GM13976 (cell line): ENCODE results near the gene SCAPER.
"Not testable (repeated sequence)": the region's sequence is repeated elsewhere in the genome, so short reads cannot be mapped to it uniquely, and the experiment has no call there.

Source experiments
- DNase-seq: peaks from one replicate; pipeline ENCODE4 v3.0.0; 2012; ENCODE audit warnings: low spot score
- in situ Hi-C: fragments of 300-500 bp; cut with MboI; formaldehyde crosslinking; loops from one replicate; pipeline ENCODE4 v1.12.0; 2022; ENCODE audit warnings: low sequenced_read_pairs, mixed read lengths, inconsistent platforms; ENCODE audit not compliant: unreplicated experiment
- TF ChIP-seq, protein P1 (sequence below): IDR thresholded peaks from 2 replicates; pipeline ENCODE4 v1.5.1; 2012; ENCODE audit warnings: borderline replicate concordance, mild to moderate bottlenecking; ENCODE audit not compliant: insufficient read depth; ENCODE audit errors: extremely low read depth, missing control alignments, control extremely low read depth

Gene SCAPER

DNA sequence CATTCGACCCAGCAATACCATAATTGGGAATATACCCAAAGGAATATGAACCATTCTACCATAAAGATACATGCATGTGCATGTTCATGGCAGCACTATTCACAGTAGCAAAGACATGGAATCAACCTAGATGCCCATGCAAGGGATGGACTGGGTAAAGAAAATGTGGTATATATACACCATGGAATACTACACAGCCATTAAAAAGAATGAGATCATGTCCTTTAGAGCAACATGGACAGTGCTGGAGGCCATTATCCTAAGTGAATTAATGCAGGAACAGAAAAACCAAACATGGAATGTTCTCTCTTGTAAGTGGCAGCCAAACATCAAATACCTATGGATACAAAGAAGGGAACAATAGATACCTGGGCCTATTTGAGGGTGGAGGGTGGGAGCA, 601.2 kb downstream of the SCAPER start:
- TF ChIP-seq, protein P1, sequence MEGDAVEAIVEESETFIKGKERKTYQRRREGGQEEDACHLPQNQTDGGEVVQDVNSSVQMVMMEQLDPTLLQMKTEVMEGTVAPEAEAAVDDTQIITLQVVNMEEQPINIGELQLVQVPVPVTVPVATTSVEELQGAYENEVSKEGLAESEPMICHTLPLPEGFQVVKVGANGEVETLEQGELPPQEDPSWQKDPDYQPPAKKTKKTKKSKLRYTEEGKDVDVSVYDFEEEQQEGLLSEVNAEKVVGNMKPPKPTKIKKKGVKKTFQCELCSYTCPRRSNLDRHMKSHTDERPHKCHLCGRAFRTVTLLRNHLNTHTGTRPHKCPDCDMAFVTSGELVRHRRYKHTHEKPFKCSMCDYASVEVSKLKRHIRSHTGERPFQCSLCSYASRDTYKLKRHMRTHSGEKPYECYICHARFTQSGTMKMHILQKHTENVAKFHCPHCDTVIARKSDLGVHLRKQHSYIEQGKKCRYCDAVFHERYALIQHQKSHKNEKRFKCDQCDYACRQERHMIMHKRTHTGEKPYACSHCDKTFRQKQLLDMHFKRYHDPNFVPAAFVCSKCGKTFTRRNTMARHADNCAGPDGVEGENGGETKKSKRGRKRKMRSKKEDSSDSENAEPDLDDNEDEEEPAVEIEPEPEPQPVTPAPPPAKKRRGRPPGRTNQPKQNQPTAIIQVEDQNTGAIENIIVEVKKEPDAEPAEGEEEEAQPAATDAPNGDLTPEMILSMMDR, result no peak
- DNase-seq, result no peak
- in situ Hi-C loops, result no loop called here

DNA sequence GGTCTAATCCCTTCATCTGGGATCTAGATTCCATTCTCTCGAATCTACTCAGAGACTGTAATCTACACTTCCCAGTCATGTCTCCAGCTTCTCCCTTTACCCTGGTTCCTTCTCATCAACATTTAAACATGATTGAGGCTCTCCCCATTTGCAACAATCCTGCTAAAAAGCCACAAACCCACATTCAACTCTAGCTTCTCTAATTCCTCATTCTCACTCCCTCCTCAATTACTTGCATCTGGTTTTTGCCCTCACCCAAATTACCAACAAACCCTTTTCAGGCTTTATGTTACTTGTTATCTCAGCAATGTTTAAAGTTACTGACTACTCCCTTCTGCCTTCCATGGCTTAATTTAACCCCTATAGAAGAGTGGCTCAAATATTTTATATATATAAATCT, 605.4 kb downstream of the SCAPER start:
- in situ Hi-C loops, result no loop called here
- TF ChIP-seq, protein P1, result no peak
- DNase-seq, result no peak

DNA sequence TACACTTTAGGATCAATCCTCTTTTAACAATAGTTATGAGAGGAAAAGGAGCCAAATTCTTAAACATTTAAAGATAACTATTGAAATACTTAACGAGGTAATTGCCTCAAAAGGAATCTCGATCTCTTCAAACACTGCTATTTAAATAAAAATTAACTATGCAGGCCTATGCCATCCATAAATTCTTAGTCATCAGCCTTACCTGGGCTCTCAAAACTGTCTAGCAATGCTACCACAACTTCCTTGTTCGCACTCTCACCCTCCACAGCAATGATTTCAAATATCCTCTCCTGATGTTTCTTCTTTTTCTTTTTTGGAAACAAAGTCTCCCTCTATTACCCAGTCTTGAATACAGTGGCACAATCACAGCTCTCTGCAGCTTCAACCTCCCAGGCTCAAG, 606.2 kb downstream of the SCAPER start:
- in situ Hi-C loops, result no loop called here
- TF ChIP-seq, protein P1, result no peak
- no peak for DNase-seq

DNA sequence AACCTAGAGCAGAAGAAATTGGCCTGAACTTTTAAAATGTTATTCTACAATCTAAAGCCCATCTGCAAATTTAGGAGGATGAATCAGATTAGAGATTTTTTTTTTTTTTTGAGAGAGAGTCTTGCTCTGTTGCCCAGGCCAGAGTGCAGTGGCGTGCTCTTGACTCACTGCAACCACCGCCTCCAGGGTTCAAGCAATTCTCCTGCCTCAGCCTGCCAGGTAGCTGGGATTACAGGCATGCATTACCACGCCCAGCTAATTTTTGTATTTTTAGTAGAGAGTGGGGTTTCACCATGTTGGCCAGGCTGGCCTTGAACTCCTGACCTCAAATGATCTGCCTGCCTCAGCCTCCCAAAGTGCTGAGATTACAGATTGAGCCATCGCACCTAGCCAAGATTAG, 607.2 kb downstream of the SCAPER start:
- DNase-seq, in situ Hi-C loops: not testable (repeated sequence)
